GM12873 (cell line): ENCODE measurements around the gene RGS7.

Experiments
- CTCF ChIP-seq: IDR thresholded peaks from 2 replicates; pipeline ENCODE4 v1.5.1; 2012; ENCODE audit warnings: low read depth, mild to moderate bottlenecking, moderate library complexity, low read length, control low read depth; ENCODE audit not compliant: insufficient read depth; ENCODE audit errors: missing control alignments

RGS7 gene

GRCh38 chr1:241079047-241079446, 278.0 kb downstream of the RGS7 start:
- TF ChIP-seq CTCF, result no peak

GRCh38 chr1:241077386-241078147, 279.4 kb downstream of the RGS7 start:
- no peak for TF ChIP-seq CTCF

- TF ChIP-seq CTCF, result no peak
Observed at GRCh38 chr1:241074507-241074906, 282.5 kb downstream of the RGS7 start.

DNA sequence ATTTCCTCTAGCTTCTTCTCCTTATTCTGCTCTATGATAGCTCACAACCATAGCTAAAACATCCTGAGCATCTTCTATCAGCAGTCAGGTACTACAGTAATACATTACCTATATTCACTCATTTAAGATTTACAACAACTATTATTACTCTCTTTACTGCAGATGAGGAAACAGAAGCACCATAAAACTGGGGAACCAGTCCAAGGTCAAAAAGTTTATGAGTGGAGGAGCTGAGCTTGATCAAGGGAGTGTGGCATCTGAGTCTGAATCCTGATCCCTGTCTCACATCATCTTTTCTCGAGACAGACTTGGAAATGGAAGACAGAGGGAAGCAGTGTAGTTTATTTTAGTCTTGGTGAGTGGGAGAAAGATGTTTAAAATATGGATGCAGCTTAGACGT, 288.6 kb downstream of the RGS7 start:
- no peak for TF ChIP-seq CTCF

DNA sequence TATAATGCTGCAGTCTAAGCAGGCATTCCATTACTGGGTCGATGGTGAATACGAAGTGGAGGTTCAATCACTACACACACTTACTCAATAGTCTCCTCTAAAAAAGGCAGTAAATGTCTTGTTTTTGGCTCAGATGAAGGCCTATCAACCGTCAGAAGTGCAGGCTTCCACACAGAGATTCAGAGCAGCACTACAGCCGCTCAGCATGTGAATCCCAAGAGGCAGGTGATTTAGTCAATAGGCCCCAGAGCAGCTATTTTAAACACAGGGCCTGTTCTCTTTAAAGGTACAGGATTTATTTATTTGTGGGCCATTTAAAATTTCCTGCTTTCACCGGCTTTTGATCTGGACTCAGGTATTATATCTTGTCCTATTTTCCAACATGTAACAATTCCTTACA, 293.7 kb downstream of the RGS7 start:
- no peak for TF ChIP-seq CTCF

DNA sequence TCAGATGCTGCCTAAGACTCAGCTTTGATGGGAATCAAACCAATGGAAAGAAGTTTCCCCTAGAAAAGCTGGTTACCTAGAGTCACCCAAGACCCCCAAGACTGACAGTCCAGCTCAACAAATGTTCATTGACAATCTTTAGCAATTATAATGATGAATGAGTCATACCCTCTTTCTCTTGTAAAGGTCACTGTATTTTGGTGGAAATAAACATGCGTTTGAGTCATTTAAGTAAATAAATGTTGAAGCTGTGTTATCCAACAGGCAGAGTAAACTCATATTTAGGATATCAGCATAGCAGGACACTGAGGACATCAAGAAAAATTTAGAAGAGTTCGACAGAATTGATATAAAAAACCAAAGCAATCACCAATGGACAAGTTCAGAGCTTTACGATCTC, 295.9 kb downstream of the RGS7 start:
- TF ChIP-seq CTCF, result no peak

- TF ChIP-seq CTCF, result no peak
Observed at GRCh38 chr1:241048622-241049021, 308.4 kb downstream of the RGS7 start.
